COLO668 (cell line): ENCODE results near the gene PLEKHA5.
"Not testable (repeated sequence)": the region's sequence is repeated elsewhere in the genome, so short reads cannot be mapped to it uniquely, and the experiment has no call there.

ENCODE experiments used
- DNase-seq: peaks from one replicate; lab custom pipeline; 2025; ENCODE audit not compliant: unreplicated experiment; lab: John Stamatoyannopoulos, UW

Gene PLEKHA5

GRCh38 chr12:19397534-19397933 lies 268.0 kb downstream of the PLEKHA5 start:
- DNase-seq, result no peak

GRCh38 chr12:19398376-19399363 lies 269.1 kb downstream of the PLEKHA5 start:
- DNase-seq, result no peak

GRCh38 chr12:19400649-19401285 lies 271.2 kb downstream of the PLEKHA5 start:
- not testable (repeated sequence) for DNase-seq

GRCh38 chr12:19402211-19402610 lies 272.7 kb downstream of the PLEKHA5 start:
- DNase-seq, result no peak

- DNase-seq, result peak; percentile 8
Measured at GRCh38 chr12:19402743-19403431, 273.4 kb downstream of the PLEKHA5 start.

- no peak for DNase-seq
Measured at GRCh38 chr12:19404242-19404880, 274.8 kb downstream of the PLEKHA5 start.

GRCh38 chr12:19409376-19409775 lies 279.8 kb downstream of the PLEKHA5 start:
- DNase-seq, result no peak

GRCh38 chr12:19410211-19410610 lies 280.7 kb downstream of the PLEKHA5 start:
- DNase-seq, result no peak

- DNase-seq, result no peak
Measured at GRCh38 chr12:19410629-19411185, 281.2 kb downstream of the PLEKHA5 start.

- DNase-seq, result no peak
Measured at GRCh38 chr12:19411234-19412204, 282.0 kb downstream of the PLEKHA5 start.

- no peak for DNase-seq
Measured at GRCh38 chr12:19412844-19413243, 283.3 kb downstream of the PLEKHA5 start.

- DNase-seq, result not testable (repeated sequence)
Measured at GRCh38 chr12:19413582-19413981, 284.0 kb downstream of the PLEKHA5 start.

- DNase-seq, result no peak
Measured at GRCh38 chr12:19415563-19415962, 286.0 kb downstream of the PLEKHA5 start.

GRCh38 chr12:19419086-19419485 lies 289.6 kb downstream of the PLEKHA5 start:
- DNase-seq, result no peak

- no peak for DNase-seq
Measured at GRCh38 chr12:19421503-19422282, 292.2 kb downstream of the PLEKHA5 start.

GRCh38 chr12:19423166-19423930 lies 293.8 kb downstream of the PLEKHA5 start:
- no peak for DNase-seq
